BJ (cell line): ENCODE data around the gene RAPGEF5. TPM values are rescaled to one million over a fixed set of nuclear protein-coding genes. Genes with fewer than 3 reads are reported as not detected.

ENCODE experiments used
- CTCF ChIA-PET: fragments of 350-600 bp; formaldehyde crosslinking; extraction: SDS; loops from one replicate; lab custom pipeline; 2021; ENCODE audit warnings: antibody characterized with exemption, inconsistent platforms; lab: Yijun Ruan, JAX
- POLR2A ChIA-PET: fragments of 300-600 bp; sonication (Branson Sonifier 250); formaldehyde crosslinking; extraction: SDS; loops from one replicate; lab custom pipeline; 2021; ENCODE audit warnings: antibody characterized with exemption; lab: Charles Lee
- DNase-seq: peaks from one replicate; pipeline ENCODE4 v3.0.0-alpha.2; 2011; ENCODE audit warnings: low read depth
- H3K27me3 ChIP-seq: 2 replicates; pipeline ENCODE4 v1.6.0; 2011; ENCODE audit warnings: low read length; ENCODE audit not compliant: control insufficient read depth, insufficient read depth
- H3K36me3 ChIP-seq: 2 replicates; pipeline ENCODE4 v1.5.1; 2011; ENCODE audit warnings: low read length; ENCODE audit not compliant: control insufficient read depth, insufficient read depth
- H3K4me3 ChIP-seq: 2 replicates; pipeline ENCODE4 v1.5.1; 2011; ENCODE audit warnings: low read depth, mild to moderate bottlenecking, control low read depth, low read length
- polyA plus RNA-seq: library from polyadenylated mRNA; depleted of rRNA; stranded (reverse); fragments of >200 nt; gene quantifications from 2 replicates; pipeline ENCODE4 v1.2.3, GENCODE V29; 2011
- TF ChIP-seq, protein P1 (sequence below): IDR thresholded peaks from 2 replicates; pipeline ENCODE4 v1.5.1; 2011; ENCODE audit warnings: low read depth, mild to moderate bottlenecking, control low read depth, inconsistent platforms, low read length, moderate library complexity; ENCODE audit not compliant: insufficient read depth

Gene RAPGEF5
- polyA plus RNA-seq, 1 experiment, result not detected

DNA sequence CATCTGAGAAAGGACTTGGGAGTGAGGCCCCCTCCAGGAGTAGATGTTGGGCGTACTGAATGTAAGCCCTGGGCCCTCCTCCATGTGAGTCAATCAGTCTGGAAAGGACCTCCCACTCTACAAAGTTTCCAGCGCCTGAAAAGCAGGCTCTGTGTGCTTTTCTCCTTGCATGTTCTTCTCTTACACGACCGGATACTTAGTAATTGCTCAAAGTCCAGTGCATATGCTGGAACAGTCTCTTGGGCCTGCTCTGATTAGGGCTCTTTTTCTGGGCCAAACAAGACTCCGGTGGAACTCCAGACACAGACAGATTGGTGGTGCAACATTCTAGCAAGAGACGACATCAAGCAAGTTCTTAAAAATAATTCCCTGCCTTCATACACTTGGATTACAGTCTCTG lies 38.3 kb upstream of the RAPGEF5 start:
- no peak for DNase-seq
- no peak overlapping the region for H3K4me3 ChIP-seq
- ChIA-PET POLR2A (no interaction called here), CTCF (no interaction called here)
- H3K36me3 ChIP-seq, result no peaks in the 10 kb centered on the region
- H3K27me3 ChIP-seq, result no peaks in the 10 kb centered on the region
- TF ChIP-seq, protein P1, sequence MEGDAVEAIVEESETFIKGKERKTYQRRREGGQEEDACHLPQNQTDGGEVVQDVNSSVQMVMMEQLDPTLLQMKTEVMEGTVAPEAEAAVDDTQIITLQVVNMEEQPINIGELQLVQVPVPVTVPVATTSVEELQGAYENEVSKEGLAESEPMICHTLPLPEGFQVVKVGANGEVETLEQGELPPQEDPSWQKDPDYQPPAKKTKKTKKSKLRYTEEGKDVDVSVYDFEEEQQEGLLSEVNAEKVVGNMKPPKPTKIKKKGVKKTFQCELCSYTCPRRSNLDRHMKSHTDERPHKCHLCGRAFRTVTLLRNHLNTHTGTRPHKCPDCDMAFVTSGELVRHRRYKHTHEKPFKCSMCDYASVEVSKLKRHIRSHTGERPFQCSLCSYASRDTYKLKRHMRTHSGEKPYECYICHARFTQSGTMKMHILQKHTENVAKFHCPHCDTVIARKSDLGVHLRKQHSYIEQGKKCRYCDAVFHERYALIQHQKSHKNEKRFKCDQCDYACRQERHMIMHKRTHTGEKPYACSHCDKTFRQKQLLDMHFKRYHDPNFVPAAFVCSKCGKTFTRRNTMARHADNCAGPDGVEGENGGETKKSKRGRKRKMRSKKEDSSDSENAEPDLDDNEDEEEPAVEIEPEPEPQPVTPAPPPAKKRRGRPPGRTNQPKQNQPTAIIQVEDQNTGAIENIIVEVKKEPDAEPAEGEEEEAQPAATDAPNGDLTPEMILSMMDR, result no peak

DNA sequence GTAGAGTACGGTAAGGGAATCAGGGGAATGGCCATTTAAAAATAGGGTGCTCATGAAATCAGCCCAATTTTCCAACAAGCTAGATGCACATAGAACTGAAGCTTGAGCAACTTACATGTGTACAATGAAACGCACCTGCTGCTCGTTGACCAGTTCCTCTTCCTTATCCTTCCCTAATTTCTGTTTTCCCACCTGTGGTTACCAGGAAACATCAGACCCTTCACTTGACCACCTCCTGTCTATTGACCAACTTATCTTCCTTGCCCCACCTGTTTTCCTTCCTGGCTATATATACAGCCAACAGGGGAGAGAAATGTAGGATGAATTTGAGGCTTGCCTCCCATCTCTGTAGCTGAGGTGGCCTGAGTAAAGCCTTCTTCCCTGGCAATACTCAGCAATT lies 37.8 kb upstream of the RAPGEF5 start:
- Histone ChIP-seq H3K36me3 (no peaks in the 10 kb centered on the region), H3K4me3 (no peak overlapping the region), H3K27me3 (no peaks in the 10 kb centered on the region)
- DNase-seq, result no peak
- ChIA-PET POLR2A (no interaction called here), CTCF (interaction anchor here (0.6 kb wide), 1 partner anchor 193 kb away, joined by 3 read pairs; no protein-coding TSS in a partner anchor)
- TF ChIP-seq, protein P1, result no peak

DNA sequence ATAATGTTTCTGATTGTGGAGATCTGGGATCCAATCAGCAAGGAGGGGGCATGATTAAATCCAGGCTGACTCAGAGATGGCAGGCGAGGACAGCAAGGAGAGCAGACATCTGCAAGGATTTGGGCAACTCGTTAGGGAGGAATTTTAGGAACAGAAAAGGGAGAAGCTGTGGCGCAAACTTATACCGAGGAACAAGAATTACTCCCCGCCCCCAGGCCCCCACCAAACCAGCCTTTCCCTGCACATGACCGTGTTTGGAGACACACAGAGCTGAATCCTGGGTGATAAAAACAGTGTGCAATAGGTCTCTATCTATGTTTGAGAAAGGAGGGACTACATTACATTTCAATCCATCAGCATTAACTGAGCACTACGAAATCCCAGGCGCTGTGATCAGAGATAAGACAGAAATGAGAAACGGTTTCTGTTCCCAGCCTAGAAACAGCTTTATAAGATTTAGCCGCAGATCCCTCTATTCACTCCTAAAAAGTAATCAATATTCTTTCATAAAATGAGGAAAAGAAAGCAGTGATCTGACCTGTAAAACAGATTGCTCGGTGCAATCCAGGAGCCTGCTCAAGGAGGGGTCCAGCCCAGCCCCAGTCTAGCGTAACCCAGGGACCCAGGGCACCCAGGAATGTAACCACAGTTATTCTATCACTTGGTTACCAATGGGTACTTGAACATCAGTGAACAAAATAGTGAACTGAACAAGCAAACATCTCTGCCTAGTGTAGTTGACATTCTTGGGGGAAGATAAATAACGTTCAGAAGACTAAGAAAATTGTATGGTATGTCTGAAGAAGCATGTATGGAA lies 37.2 kb upstream of the RAPGEF5 start:
- no peaks in the 10 kb centered on the region for H3K27me3 ChIP-seq
- ChIA-PET CTCF (interaction anchor here (0.6 kb wide), 1 partner anchor 193 kb away, joined by 3 read pairs; no protein-coding TSS in a partner anchor), POLR2A (no interaction called here)
- TF ChIP-seq, protein P1, result no peak
- no peak for DNase-seq
- no peaks in the 10 kb centered on the region for H3K36me3 ChIP-seq
- no peak overlapping the region for H3K4me3 ChIP-seq

DNA sequence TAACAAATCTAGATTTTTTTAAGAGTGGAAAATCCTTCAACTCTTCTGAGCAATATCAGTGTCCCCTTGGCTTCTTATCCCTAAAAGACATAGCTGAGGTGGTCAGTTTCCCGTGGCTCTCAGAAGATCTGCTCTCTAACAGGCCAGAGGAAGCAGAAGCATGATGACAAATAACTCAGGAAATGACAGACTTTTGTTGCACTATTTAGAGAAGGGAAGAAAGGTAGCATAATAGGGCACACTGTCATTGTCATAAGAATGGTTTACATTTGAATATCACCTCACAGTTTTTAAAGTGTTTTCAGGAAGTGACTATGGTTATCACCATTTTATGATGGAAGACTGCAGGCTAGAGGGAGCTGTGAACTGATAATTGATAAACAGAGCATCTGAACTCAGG lies 33.6 kb upstream of the RAPGEF5 start:
- Histone ChIP-seq H3K4me3 (no peak overlapping the region), H3K27me3 (no peaks in the 10 kb centered on the region), H3K36me3 (no peaks in the 10 kb centered on the region)
- CTCF ChIA-PET, result interaction anchor here (1.1 kb wide), 1 partner anchor 95 kb away, joined by 3 read pairs; no protein-coding TSS in a partner anchor
- POLR2A ChIA-PET, result no interaction called here
- TF ChIP-seq, protein P1, result no peak
- no peak for DNase-seq

DNA sequence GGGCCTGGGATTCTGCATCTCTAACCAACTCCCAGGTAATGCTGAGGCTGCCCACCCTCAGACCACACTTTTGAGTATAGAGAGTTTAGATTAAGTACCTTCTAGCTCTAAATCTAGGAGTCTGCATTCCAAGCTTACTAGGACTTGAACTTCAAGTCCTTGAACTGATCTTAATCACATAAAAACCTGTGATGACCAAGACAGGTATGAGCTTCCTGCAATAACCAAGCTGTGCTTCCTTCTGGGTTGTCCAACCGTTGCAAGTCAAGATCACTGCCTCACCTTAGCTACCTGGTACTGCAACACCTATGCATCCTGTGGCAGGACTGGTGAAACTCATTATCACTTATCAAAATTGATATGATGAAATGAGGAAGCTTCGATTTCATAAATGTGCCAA lies 32.9 kb upstream of the RAPGEF5 start:
- Histone ChIP-seq H3K27me3 (no peaks in the 10 kb centered on the region), H3K4me3 (no peak overlapping the region), H3K36me3 (no peaks in the 10 kb centered on the region)
- TF ChIP-seq, protein P1, result no peak
- ChIA-PET POLR2A (no interaction called here), CTCF (no interaction called here)
- DNase-seq, result no peak
